MM.1S (cell line): ENCODE measurements around the gene SIM1.

Experiments used
- DNase-seq: peaks from one replicate; pipeline ENCODE4 v3.0.0-alpha.2; 2015
- H2AFZ ChIP-seq: fragments of 300-600 bp; sonication (generic); 2 replicates; pipeline ENCODE4 v1.6.0; 2016; ENCODE audit warnings: antibody characterized with exemption, low read length
- H3F3A ChIP-seq: fragments of 300-600 bp; sonication (generic); 2 replicates; pipeline ENCODE4 v1.6.1; 2016; ENCODE audit warnings: mild to moderate bottlenecking, antibody characterized with exemption, low read length, moderate library complexity, mixed read lengths; ENCODE audit not compliant: insufficient read depth
- H3K27ac ChIP-seq: fragments of 300-600 bp; sonication (generic); 2 replicates; pipeline ENCODE4 v1.5.1; 2016; ENCODE audit warnings: mild to moderate bottlenecking, low read length
- H3K27me3 ChIP-seq: fragments of 300-600 bp; sonication (generic); replicated peaks from 2 replicates; pipeline ENCODE4 v1.6.0; 2016; ENCODE audit warnings: low read length; ENCODE audit not compliant: insufficient read depth
- H3K36me3 ChIP-seq: fragments of 300-600 bp; sonication (generic); replicated peaks from 2 replicates; pipeline ENCODE4 v1.6.1; 2016; ENCODE audit warnings: mild to moderate bottlenecking, low read length, mixed read lengths; ENCODE audit not compliant: insufficient read depth
- H3K4me1 ChIP-seq: fragments of 300-600 bp; sonication (generic); 2 replicates; pipeline ENCODE4 v1.6.1; 2016; ENCODE audit warnings: low read length, mixed read lengths
- H3K4me2 ChIP-seq: fragments of 300-600 bp; sonication (generic); 2 replicates; pipeline ENCODE4 v1.6.0; 2016; ENCODE audit warnings: low read depth, low read length
- H3K4me3 ChIP-seq: fragments of 300-600 bp; sonication (generic); 2 replicates; pipeline ENCODE4 v1.5.1; 2016; ENCODE audit warnings: low read length, mixed read lengths
- H3K79me2 ChIP-seq: fragments of 300-600 bp; sonication (generic); 2 replicates; pipeline ENCODE4 v1.6.1; 2016; ENCODE audit warnings: mixed run types, low read length, mixed read lengths
- H3K9ac ChIP-seq: fragments of 300-600 bp; sonication (generic); 2 replicates; pipeline ENCODE4 v1.6.1; 2016; ENCODE audit warnings: low read length, mixed read lengths
- H3K9me2 ChIP-seq: fragments of 300-600 bp; sonication (generic); replicated peaks from 2 replicates; pipeline ENCODE4 v1.6.1; 2016; ENCODE audit warnings: mild to moderate bottlenecking, low read length, mixed read lengths; ENCODE audit not compliant: insufficient read depth
- H3K9me3 ChIP-seq: fragments of 300-600 bp; sonication (generic); replicated peaks from 2 replicates; pipeline ENCODE4 v1.6.1; 2016; ENCODE audit warnings: mild to moderate bottlenecking, low read length, mixed read lengths; ENCODE audit not compliant: insufficient read depth
- H4K20me1 ChIP-seq: fragments of 300-600 bp; sonication (generic); 2 replicates; pipeline ENCODE4 v1.6.1; 2016; ENCODE audit warnings: mild to moderate bottlenecking, low read length, moderate library complexity, mixed read lengths; ENCODE audit not compliant: insufficient read depth
- CTCF ChIP-seq: fragments of 300-600 bp; sonication (generic); IDR thresholded peaks from 2 replicates; pipeline ENCODE4 v1.5.1; 2016; ENCODE audit warnings: antibody characterized with exemption, low read length, mixed read lengths
- EZH2 ChIP-seq: fragments of 300-600 bp; sonication (generic); optimal IDR thresholded peaks from 2 replicates; pipeline ENCODE3; 2017; ENCODE audit warnings: low read depth, mild to moderate bottlenecking, antibody characterized with exemption, low read length, mixed read lengths
- EZH2phosphoT487 ChIP-seq: fragments of 300-600 bp; sonication (generic); IDR thresholded peaks from 2 replicates; pipeline ENCODE4 v1.6.1; 2018; ENCODE audit warnings: antibody characterized with exemption, low read length

Gene SIM1

DNA sequence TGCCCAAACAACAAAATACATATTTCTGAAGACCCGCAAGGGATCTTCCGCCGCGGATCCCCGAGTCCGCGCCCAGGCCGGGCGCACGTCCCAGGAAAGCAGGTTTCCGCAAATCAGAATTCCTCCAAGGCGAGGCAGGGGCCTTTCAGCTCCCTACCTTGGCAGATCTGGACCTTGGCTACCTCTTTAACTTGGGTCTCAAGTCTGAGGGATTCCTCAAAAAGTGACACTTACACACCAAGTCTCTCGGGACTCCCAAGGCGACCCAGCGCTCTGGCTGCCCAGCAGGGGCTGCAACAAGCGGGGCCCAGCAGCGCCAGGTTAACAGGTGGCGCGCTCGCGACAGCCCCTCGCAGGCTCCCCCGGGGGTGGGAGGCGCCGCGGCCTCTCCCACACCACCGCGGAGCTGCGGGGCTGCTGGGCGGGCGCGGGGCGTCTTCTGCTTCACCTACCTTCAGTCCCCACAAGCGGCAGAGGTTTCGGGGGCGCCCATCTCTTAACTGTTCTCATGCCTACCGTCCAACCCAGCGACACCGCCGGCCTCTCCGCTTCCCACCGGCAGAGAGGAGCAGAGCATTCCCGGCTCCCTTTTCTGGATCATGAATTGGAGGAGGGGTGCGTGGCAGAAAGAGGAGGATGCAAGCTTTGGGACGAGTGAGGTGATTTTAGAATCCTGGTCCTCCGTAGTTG is 414 bp downstream of the SIM1 start:
- Histone ChIP-seq H3K9me3 (no peaks in the 10 kb centered on the region), H3K27me3 (peaks cover 26% of the 10 kb centered on the region), H3K9me2 (no peaks in the 10 kb centered on the region), H3K4me1 (0 out of 2 replicates have a peak, but pooled peaks cover 6% of the 10 kb centered on the region), H3F3A (no peaks in the 10 kb centered on the region), H4K20me1 (no peaks in the 10 kb centered on the region), H3K79me2 (no peaks in the 10 kb centered on the region), H3K4me3 (no peak overlapping the region), H3K36me3 (no peaks in the 10 kb centered on the region), H3K4me2 (no peak overlapping the region), H3K27ac (no peak overlapping the region), H2AFZ (no peak overlapping the region), H3K9ac (no peak overlapping the region)
- no peak for DNase-seq
- TF ChIP-seq CTCF (no peak), EZH2 (no peak), EZH2phosphoT487 (no peak)

- TF ChIP-seq EZH2 (no peak), CTCF (no peak), EZH2phosphoT487 (no peak)
- Histone ChIP-seq H2AFZ (no peak overlapping the region), H3K36me3 (no peaks in the 10 kb centered on the region), H3K79me2 (no peaks in the 10 kb centered on the region), H3K4me2 (no peak overlapping the region), H3K9ac (no peak overlapping the region), H3K9me2 (no peaks in the 10 kb centered on the region), H3K4me3 (no peak overlapping the region), H3K9me3 (no peaks in the 10 kb centered on the region), H3K4me1 (0 out of 2 replicates have a peak, but pooled peaks cover 6% of the 10 kb centered on the region), H3K27me3 (peaks cover 26% of the 10 kb centered on the region), H4K20me1 (no peaks in the 10 kb centered on the region), H3F3A (no peaks in the 10 kb centered on the region), H3K27ac (no peak overlapping the region)
- DNase-seq: no peak
These were observed 1.0 kb downstream of the SIM1 start for GRCh38 chr6:100463630-100464161.

- H3K27me3 ChIP-seq: peaks cover 26% of the 10 kb centered on the region
- no peaks in the 10 kb centered on the region for H3K79me2 ChIP-seq
- H3K9me2 ChIP-seq: no peaks in the 10 kb centered on the region
- no peak overlapping the region for H3K4me2 ChIP-seq
- H3K4me1 ChIP-seq: 0 out of 2 replicates have a peak, but pooled peaks cover 6% of the 10 kb centered on the region
- H3K4me3 ChIP-seq: no peak overlapping the region
- no peaks in the 10 kb centered on the region for H3K36me3 ChIP-seq
- no peak overlapping the region for H3K9ac ChIP-seq
- no peaks in the 10 kb centered on the region for H3K9me3 ChIP-seq
- no peaks in the 10 kb centered on the region for H3F3A ChIP-seq
- TF ChIP-seq EZH2phosphoT487: no peak
- TF ChIP-seq EZH2: no peak
- no peak for TF ChIP-seq CTCF
- H3K27ac ChIP-seq: no peak overlapping the region
- no peak overlapping the region for H2AFZ ChIP-seq
- no peak for DNase-seq
- H4K20me1 ChIP-seq: no peaks in the 10 kb centered on the region
These were observed 1.8 kb downstream of the SIM1 start for GRCh38 chr6:100462706-100463629.
